ENCODE measurements around the gene SKAP1. TPM values are rescaled to one million over a fixed set of nuclear protein-coding genes. Genes with fewer than 3 reads are reported as not detected.
A peak's percentile ranks its signal among the peaks of the same experiment; 100 is the strongest.
"Not testable (repeated sequence)": the region's sequence is repeated elsewhere in the genome, so short reads cannot be mapped to it uniquely, and the experiment has no call there.

The SKAP1 gene
- total RNA-seq, 4 donors from 2014 or later = 1.1 to 1.7 (median 1.2) TPM

DNA sequence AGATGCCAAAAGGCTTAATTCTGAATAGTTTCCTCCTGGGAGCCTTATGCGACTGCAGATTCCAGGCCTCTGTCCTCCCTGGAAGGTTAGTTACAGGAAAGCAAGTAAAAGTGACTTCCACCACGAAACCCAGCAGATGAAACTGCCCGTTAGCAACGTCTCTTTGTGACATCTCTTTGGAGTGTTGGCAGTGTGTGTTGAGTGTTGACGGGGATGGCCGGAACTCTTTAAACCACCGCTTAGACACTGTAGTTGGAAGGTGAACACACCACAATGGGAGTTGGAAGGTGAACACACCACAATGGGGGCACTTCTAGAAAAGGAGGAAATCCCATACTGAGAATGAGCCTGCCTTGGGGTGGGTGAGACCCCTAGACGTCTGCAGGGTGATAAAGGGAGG lies 858 bp downstream of the SKAP1 start:
- intact Hi-C loops (cut with DNase I) = no loop called here
- Histone ChIP-seq H3K27ac (replicated peaks in 1 of 4) (no peak overlapping the region), H3K4me1 (peaks cover 0 to 8% (median 6%) of the 10 kb centered on the region in 4 donors), H3K9me3 (no peaks in the 10 kb centered on the region), H3K27me3 (peaks cover 0 to 62% (median 18%) of the 10 kb centered on the region in 4 donors), H3K4me3 (peak overlapping the region in 3 of 4 donors; percentile 27 to 46 (median 35)), H3K36me3 (no peaks in the 10 kb centered on the region)
- 80% methylated on average over 8 of the region's 8 CpGs for WGBS
- TF ChIP-seq EP300 (IDR thresholded peaks at IDR 0.05) = no peak
- DNase-seq (ENCODE audit: extremely low spot score) = no peak

DNA sequence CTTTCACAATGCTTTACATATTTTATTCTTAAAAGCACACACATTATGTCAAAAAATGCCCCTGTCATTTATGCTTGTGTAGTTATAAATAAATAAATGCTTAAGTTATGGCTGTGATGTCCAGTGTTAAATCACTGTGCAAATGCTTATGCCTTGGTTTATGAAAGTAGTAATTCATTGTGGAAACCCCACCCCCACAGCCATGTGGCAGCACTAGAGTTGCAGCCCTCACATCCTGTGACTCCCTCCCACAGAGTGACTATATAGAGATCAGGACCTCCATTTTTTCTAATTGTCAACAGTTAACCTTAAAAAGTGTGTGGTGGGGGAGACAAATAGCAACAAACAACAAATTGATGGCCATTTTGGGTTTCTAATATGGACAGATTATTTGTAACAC lies 2.4 kb downstream of the SKAP1 start:
- H3K36me3 ChIP-seq = no peaks in the 10 kb centered on the region
- H3K27ac ChIP-seq (replicated peaks in 1 of 4) = no peak overlapping the region
- no peak for DNase-seq (ENCODE audit: extremely low spot score)
- no peak for TF ChIP-seq POLR2AphosphoS5 (IDR thresholded peaks at IDR 0.05)
- TF ChIP-seq, protein P1, sequence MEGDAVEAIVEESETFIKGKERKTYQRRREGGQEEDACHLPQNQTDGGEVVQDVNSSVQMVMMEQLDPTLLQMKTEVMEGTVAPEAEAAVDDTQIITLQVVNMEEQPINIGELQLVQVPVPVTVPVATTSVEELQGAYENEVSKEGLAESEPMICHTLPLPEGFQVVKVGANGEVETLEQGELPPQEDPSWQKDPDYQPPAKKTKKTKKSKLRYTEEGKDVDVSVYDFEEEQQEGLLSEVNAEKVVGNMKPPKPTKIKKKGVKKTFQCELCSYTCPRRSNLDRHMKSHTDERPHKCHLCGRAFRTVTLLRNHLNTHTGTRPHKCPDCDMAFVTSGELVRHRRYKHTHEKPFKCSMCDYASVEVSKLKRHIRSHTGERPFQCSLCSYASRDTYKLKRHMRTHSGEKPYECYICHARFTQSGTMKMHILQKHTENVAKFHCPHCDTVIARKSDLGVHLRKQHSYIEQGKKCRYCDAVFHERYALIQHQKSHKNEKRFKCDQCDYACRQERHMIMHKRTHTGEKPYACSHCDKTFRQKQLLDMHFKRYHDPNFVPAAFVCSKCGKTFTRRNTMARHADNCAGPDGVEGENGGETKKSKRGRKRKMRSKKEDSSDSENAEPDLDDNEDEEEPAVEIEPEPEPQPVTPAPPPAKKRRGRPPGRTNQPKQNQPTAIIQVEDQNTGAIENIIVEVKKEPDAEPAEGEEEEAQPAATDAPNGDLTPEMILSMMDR (IDR thresholded peaks at IDR 0.05) = no peak
- no peak for TF ChIP-seq EP300 (IDR thresholded peaks at IDR 0.05)
- no peak for TF ChIP-seq POLR2A (IDR thresholded peaks at IDR 0.05; ENCODE audit: low read depth)
- peaks cover 0 to 47% (median 18%) of the 10 kb centered on the region in 4 donors for H3K27me3 ChIP-seq
- no peaks in the 10 kb centered on the region for H3K9me3 ChIP-seq
- intact Hi-C loops (cut with DNase I) = no loop called here
- peaks cover 0 to 8% (median 6%) of the 10 kb centered on the region in 4 donors for H3K4me1 ChIP-seq
- H3K4me3 ChIP-seq = no peak overlapping the region

DNA sequence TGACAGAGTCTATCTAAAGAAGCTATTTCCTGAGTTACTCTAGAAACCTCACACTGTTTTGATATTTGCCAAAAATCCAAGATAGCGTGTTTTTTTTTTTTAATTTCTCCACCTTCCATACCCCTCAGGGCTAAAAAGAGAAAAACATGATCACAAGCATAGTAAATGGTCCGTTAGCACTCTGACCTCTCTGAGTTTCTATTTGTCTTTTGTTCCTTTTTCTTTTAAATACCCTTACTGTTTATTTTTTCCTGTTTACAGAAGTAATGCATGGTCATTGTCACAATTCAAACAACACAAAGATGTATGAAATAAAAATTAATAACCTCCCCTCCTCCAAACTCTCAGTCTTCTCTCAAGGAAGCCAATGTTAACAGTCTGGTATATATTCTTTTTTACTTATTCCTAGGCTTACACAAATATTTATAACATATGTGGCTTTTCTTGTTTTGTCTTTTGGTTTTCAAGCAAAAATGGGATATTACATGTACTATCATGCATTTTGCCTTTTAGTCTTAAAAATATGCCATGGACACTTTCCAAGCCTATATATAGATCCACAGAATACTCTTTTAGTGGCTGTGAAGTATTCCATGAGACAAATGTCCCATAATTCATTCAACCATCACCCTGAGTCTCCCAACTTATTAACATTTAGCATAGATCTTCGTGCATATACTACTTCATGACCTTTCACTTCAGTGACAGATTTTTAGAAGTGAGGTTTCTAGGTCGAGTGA lies 3.1 kb downstream of the SKAP1 start:
- no peak overlapping the region for H3K27ac ChIP-seq (replicated peaks in 1 of 4)
- peaks cover 0 to 8% (median 6%) of the 10 kb centered on the region in 4 donors for H3K4me1 ChIP-seq
- no peak for TF ChIP-seq POLR2AphosphoS5 (IDR thresholded peaks at IDR 0.05)
- DNase-seq (ENCODE audit: extremely low spot score) = no peak
- WGBS = 73% methylated on average over 4 of the region's 4 CpGs
- H3K4me3 ChIP-seq = no peak overlapping the region
- H3K36me3 ChIP-seq = no peaks in the 10 kb centered on the region
- H3K9me3 ChIP-seq = no peaks in the 10 kb centered on the region
- intact Hi-C loops (cut with DNase I) = no loop called here
- H3K27me3 ChIP-seq = peaks cover 0 to 41% (median 18%) of the 10 kb centered on the region in 4 donors

DNA sequence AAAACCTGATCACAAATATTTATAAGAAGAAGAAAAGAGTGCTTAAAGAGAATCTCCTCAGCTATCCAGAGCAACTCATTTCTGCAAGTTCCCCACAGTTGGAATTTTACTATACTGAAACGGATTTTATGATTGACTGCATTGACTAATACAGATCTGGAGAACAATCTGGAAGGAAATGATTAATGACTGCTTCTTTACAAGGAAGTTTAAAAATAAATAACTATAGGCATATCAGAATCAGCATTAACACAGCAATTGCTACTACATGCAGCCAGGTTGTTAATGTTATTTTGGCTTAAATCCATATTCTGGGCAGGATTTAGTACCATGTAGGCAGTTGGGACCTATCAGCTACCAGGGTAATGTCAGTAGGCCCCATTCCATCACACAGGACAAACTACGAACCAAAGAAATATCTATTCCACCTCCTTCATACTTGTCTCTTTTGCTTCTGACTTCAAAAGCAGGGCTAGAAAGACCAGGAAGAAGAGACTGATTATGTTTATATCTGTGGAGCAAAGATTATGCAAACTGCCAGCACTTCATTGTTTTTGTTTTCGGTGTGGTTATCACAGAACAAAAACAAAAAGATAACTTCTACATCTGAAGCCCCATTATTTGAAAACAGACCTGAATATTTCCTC lies 3.9 kb downstream of the SKAP1 start:
- Histone ChIP-seq H3K4me1 (peaks cover 0 to 8% (median 6%) of the 10 kb centered on the region in 4 donors), H3K4me3 (no peak overlapping the region), H3K27me3 (peaks cover 0 to 33% (median 14%) of the 10 kb centered on the region in 4 donors), H3K36me3 (no peaks in the 10 kb centered on the region), H3K27ac (replicated peaks in 1 of 4) (no peak overlapping the region), H3K9me3 (no peaks in the 10 kb centered on the region)
- DNase-seq (ENCODE audit: extremely low spot score) = no peak
- intact Hi-C loops (cut with DNase I) = no loop called here
- 69% methylated on average over 3 of the region's 3 CpGs for WGBS
- no peak for TF ChIP-seq EP300 (IDR thresholded peaks at IDR 0.05)
- no peak for TF ChIP-seq POLR2AphosphoS5 (IDR thresholded peaks at IDR 0.05)
- TF ChIP-seq POLR2A (IDR thresholded peaks at IDR 0.05; ENCODE audit: low read depth) = no peak
- TF ChIP-seq, protein P1 (IDR thresholded peaks at IDR 0.05) = no peak

DNA sequence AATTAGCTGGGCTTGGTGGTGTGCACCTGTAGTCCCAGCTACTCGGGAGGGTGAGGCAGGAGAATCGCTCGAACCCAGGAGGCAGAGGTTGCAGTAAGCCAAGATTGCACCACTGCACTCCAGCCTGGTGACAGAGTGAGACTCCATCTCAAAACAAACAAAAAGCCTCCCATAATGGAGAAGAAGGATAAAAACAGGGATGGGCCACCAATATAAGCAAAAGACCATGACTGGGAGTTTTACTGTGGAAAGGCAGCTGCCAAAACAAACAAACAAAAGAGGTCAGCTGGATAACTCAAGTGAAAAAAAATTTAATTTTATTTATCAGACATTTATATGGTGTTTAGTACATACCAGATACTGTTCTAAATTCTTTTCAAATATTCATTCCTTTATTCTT lies 8.0 kb downstream of the SKAP1 start:
- H3K9me3 ChIP-seq; intact Hi-C loops (cut with DNase I); H3K4me3 ChIP-seq; H3K36me3 ChIP-seq; DNase-seq (ENCODE audit: extremely low spot score); H3K27ac ChIP-seq (replicated peaks in 1 of 4); H3K27me3 ChIP-seq; H3K4me1 ChIP-seq: not testable (repeated sequence)
- 88% methylated on average over 3 of the region's 3 CpGs for WGBS

DNA sequence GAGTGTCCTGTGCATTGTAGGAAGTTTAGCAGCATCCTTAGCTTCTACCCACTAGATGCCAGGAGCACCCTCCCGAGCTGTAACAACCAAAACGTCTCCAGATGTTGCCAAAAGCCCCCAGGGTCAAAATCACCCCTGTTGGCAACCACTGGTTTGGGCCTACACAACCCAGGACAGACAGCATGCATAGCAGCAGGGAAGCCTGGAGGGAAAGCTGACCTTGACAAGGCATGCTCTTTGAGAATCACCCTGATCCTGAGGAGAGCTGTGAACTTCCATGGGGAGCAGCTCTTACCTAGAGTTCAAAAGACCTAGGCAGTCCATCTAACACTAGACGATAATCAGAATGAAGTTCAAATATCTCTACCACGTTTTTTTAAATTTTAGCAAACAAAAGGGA lies 9.2 kb downstream of the SKAP1 start:
- H3K27ac ChIP-seq (replicated peaks in 1 of 4) = no peak overlapping the region
- intact Hi-C loops (cut with DNase I) = no loop called here
- no peaks in the 10 kb centered on the region for H3K9me3 ChIP-seq
- H3K36me3 ChIP-seq = no peaks in the 10 kb centered on the region
- H3K4me1 ChIP-seq = no peaks in the 10 kb centered on the region
- H3K4me3 ChIP-seq = no peak overlapping the region
- H3K27me3 ChIP-seq = peaks cover 0 to 7% (median 0%) of the 10 kb centered on the region in 4 donors
- no peak for TF ChIP-seq POLR2A (IDR thresholded peaks at IDR 0.05; ENCODE audit: low read depth)
- TF ChIP-seq EP300 (IDR thresholded peaks at IDR 0.05) = no peak
- TF ChIP-seq POLR2AphosphoS5 (IDR thresholded peaks at IDR 0.05) = no peak
- TF ChIP-seq, protein P1 (IDR thresholded peaks at IDR 0.05) = no peak
- DNase-seq (ENCODE audit: extremely low spot score) = no peak
- 76% methylated on average over 4 of the region's 4 CpGs for WGBS

Data from esophagus muscularis mucosa (tissue), 4 donors.